NT2/D1 (cell line): ENCODE measurements around the gene TRIM40.

Experiments used
- SUZ12 ChIP-seq: IDR thresholded peaks from 2 replicates; pipeline ENCODE4 v1.6.1; 2011; ENCODE audit not compliant: insufficient read length, insufficient read depth; ENCODE audit errors: extremely low read depth
- ZNF274 ChIP-seq: IDR thresholded peaks from 2 replicates; pipeline ENCODE4 v1.6.1; 2011; ENCODE audit warnings: mild to moderate bottlenecking, low read depth, low read length

GRCh38 chr6:30111266-30111856 lies 24.6 kb upstream of the TRIM40 start:
- TF ChIP-seq ZNF274 (no peak), SUZ12 (no peak)
